Neutrophil (primary cell): ENCODE data around the gene MEIS2.

ENCODE experiments used
- H3K27ac ChIP-seq: fragments of 200-600 bp; sonication (generic); 2 replicates; pipeline ENCODE4 v1.5.1; 2016; ENCODE audit warnings: mild to moderate bottlenecking, moderate library complexity
- H3K27me3 ChIP-seq: fragments of 200-600 bp; sonication (generic); 2 replicates; pipeline ENCODE4 v1.6.0; 2016; ENCODE audit warnings: mild to moderate bottlenecking
- H3K36me3 ChIP-seq: fragments of 200-600 bp; sonication (generic); 2 replicates; pipeline ENCODE4 v1.5.1; 2017
- H3K4me1 ChIP-seq, 2 experiments: fragments of 200-600 bp in 1 of 2; sonication (generic) in 1 of 2; 1 replicate in 1 of 2; 2 replicates in 1 of 2; pipeline versions ENCODE4 v1.5.1 to v1.6.1; 2013 to 2016; ENCODE audit warnings: low read depth in 1 of 2, low read length in 1 of 2, mild to moderate bottlenecking in 1 of 2, moderate library complexity in 1 of 2; ENCODE audit not compliant: control insufficient read depth in 1 of 2, insufficient read depth in 1 of 2
- H3K4me3 ChIP-seq, 2 experiments: fragments of 200-600 bp in 1 of 2; sonication (generic) in 1 of 2; 1 replicate in 1 of 2; 2 replicates in 1 of 2; pipeline ENCODE4 v1.5.1; 2013 to 2016; ENCODE audit warnings: low read depth in 1 of 2, low read length in 1 of 2, mild to moderate bottlenecking in 1 of 2, moderate library complexity in 1 of 2
- H3K9me3 ChIP-seq: fragments of 200-600 bp; sonication (generic); 2 replicates; pipeline ENCODE4 v1.5.1; 2016
- CTCF ChIP-seq: fragments of 200-600 bp; sonication (generic); IDR thresholded peaks from 2 replicates; pipeline ENCODE4 v1.5.1; 2016; ENCODE audit warnings: antibody characterized with exemption

The MEIS2 gene

DNA sequence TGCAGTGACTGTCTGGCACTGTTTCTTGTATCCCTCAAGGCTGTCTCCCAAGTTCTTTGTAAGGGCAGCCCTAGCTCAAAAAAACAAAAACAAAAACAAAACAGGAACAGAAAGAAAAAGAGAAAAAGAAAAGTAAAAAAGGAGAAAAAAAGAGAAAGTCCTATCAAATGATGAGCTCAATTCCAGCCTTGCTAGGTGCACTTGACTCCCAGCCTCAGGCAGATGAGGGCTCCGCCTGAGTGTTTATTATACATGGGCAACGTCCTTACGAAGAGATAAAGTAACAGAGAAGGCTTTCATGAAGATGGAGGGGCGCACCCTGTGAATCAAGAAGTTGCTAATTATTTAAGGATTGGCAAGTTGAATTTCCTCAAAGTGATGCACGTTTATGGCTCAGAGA lies 175.3 kb downstream of the MEIS2 start:
- no peaks in the 10 kb centered on the region for H3K9me3 ChIP-seq
- no peaks in the 10 kb centered on the region for H3K4me1 ChIP-seq
- no peaks in the 10 kb centered on the region for H3K36me3 ChIP-seq
- no peak overlapping the region for H3K4me3 ChIP-seq
- H3K27me3 ChIP-seq = no peaks in the 10 kb centered on the region
- no peak overlapping the region for H3K27ac ChIP-seq
- TF ChIP-seq CTCF = no peak

GRCh38 chr15:36924034-36924433 lies 176.3 kb downstream of the MEIS2 start:
- no peak for TF ChIP-seq CTCF
- no peak overlapping the region for H3K4me3 ChIP-seq
- no peaks in the 10 kb centered on the region for H3K9me3 ChIP-seq
- no peak overlapping the region for H3K27ac ChIP-seq
- no peaks in the 10 kb centered on the region for H3K4me1 ChIP-seq
- H3K27me3 ChIP-seq = no peaks in the 10 kb centered on the region
- H3K36me3 ChIP-seq = no peaks in the 10 kb centered on the region

DNA sequence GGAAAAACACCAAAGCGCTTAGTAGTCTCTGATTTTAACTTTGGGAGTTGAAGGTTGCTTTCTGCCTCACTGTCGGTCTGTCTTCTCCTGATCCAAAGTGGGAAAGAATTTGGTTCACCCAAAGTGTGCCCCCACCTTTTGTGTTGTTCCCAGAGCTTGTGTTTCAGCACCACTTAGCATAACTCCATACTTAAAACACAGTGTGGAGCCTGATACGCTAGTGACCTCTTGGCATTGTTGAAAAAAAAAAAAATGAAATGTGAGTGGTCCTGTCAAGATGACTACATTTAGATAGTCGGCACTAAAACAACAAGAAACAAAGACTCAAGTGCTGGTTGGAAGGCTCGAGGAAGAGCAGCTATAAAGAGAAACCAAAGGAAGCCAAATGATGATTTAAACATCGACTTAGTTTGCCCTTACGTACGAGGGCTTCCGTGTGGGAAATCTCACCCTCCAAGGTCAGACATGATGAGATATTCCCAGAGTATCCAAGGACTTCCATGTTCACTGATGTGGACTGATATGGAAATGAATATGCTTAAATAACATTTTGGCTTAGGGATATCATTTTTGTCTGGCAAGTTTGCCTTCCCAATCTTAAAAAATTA lies 178.8 kb downstream of the MEIS2 start:
- no peaks in the 10 kb centered on the region for H3K4me1 ChIP-seq
- H3K27me3 ChIP-seq = no peaks in the 10 kb centered on the region
- no peaks in the 10 kb centered on the region for H3K36me3 ChIP-seq
- H3K9me3 ChIP-seq = no peaks in the 10 kb centered on the region
- H3K4me3 ChIP-seq = no peak overlapping the region
- no peak for TF ChIP-seq CTCF
- no peak overlapping the region for H3K27ac ChIP-seq

DNA sequence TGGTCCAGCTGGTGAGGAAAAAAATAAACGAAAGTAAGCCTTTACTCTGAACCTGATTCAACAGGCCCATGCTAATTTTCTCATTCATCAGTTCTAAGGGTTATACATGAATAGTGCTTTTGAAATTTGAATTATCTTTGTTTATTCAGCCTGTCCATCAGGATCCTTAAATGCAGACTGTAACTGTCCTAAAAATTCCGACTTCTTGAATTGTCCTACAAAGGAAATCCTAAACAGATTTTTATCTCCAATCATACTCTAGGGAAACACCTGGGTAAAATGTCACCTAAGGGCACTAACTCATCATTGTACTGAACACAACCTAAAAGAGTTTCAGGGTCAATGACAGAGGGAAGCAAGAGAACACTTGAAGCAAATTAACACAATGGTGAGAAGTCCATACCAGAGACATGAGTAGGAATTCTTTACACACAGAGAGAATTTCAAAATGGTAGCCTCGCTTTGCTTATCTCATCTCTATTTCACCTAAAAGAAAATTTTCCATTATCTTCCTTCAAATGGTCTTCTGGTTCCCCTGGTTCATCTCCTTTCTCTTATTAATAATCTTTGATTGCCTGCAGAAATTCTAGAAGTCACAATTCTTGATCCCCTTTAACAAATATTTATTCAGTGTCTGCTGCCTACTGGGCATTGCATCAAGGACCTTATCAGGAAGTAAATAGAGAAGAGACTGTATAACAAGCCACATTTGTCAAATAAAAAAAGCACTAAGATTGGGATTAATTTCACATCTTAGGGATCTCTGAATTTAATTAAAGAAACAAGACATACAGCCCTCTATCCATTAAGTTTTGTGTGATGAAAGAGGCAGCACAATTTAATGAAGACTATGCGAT lies 182.7 kb downstream of the MEIS2 start:
- TF ChIP-seq CTCF = no peak
- Histone ChIP-seq H3K27me3 (no peaks in the 10 kb centered on the region), H3K4me3 (no peak overlapping the region), H3K36me3 (no peaks in the 10 kb centered on the region), H3K4me1 (no peaks in the 10 kb centered on the region), H3K27ac (no peak overlapping the region), H3K9me3 (no peaks in the 10 kb centered on the region)

DNA sequence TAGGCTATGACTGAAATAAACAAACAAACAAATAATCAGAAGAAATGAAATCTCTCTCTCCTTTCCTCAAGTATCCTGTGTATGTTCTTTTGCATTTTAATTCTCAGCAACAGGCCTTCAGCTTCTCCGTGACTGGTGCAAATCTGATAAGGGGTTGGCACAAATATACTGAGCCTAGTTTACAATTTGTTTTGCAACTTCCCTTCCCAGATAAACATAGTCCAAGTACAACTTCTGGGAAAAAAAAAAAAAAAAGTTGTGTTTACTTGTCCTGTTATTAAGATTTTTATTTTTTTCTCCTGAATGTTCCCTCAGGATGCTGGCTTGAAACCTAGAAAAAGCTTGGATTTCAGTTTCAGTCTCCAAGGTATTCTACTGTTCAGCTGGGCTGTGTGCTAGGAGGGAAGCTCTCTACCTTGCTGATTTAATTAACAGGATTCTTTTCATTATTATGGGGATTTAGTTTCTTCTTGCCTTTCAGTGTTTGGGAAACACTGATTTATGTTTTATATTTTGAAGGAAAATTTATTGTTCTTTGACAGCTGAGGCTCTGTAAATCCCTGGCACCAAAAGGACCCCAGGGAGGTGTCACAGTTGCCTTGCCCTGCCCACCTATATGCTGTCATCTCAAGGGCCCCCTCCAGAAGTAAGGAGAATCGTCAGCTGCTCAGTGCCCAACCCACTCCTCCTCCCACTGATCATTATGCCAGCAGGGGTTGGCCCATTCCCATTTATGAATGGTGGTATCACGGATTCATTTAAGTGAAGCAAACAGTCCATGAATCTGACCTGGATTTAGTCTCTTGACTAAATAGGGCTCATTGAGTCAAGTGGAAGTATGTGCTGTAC lies 185.2 kb downstream of the MEIS2 start:
- TF ChIP-seq CTCF = no peak
- no peak overlapping the region for H3K4me3 ChIP-seq

More for the DNA sequence above, 185.2 kb downstream of the MEIS2 start:
- H3K36me3 ChIP-seq = no peaks in the 10 kb centered on the region
- H3K4me1 ChIP-seq = no peaks in the 10 kb centered on the region
- no peak overlapping the region for H3K27ac ChIP-seq
- H3K27me3 ChIP-seq = no peaks in the 10 kb centered on the region
- no peaks in the 10 kb centered on the region for H3K9me3 ChIP-seq
